HCT116 (cell line): ENCODE results near the gene MUC5B. TPM values are rescaled to one million over a fixed set of nuclear protein-coding genes. Genes with fewer than 3 reads are reported as not detected.

ENCODE experiments used
- ATAC-seq: fragments of 200-7000 bp; cut with Tn5 transposase; 2 replicates; pipeline ENCODE4 v1.9.1; 2020; ENCODE audit warnings: mild to moderate bottlenecking, moderate library complexity
- BruUV-seq: library from RNA; stranded (reverse); fragments of 400-500 nt; replicated peaks from 2 replicates; lab custom pipeline; 2021; lab: Mats Ljungman, UMichigan
- CTCF ChIA-PET: fragments of 300-600 bp; sonication (Branson Sonifier 250); formaldehyde crosslinking; loops from one replicate; lab custom pipeline; 2021; ENCODE audit warnings: antibody characterized with exemption; lab: Charles Lee
- POLR2A ChIA-PET: fragments of 300-600, 350-600 bp; sonication (Branson Sonifier 250); formaldehyde crosslinking; loops from one replicate; lab custom pipeline; 2021; ENCODE audit warnings: antibody characterized with exemption; lab: Charles Lee
- RAD21 ChIA-PET, 2 experiments: fragments of 300-600 bp; sonication (Branson Sonifier 250); formaldehyde crosslinking; loops; one replicate each; lab custom pipeline; 2023; ENCODE audit warnings: low total read pairs in 2 of 2; ENCODE audit not compliant: uncharacterized antibody in 2 of 2, unreplicated experiment in 2 of 2, low non-redundant PET in 1 of 2; lab: Charles Lee
- DNase-seq: peaks from one replicate; pipeline ENCODE4 v3.0.0-alpha.2; 2010; ENCODE audit warnings: low read depth, low spot score
- H2AFZ ChIP-seq: fragments of 200-600 bp; shearing (Covaris generic), sonication (generic); 2 replicates; pipeline ENCODE4 v1.6.1; 2017; ENCODE audit warnings: low read depth, mixed run types, mixed read lengths, antibody characterized with exemption, low read length; ENCODE audit not compliant: poor library complexity, severe bottlenecking
- H3K27ac ChIP-seq: 2 replicates; pipeline ENCODE4 v1.5.1; 2012; ENCODE audit warnings: low read depth, low read length
- H3K27me3 ChIP-seq: fragments of 200-600 bp; sonication (generic); 2 replicates; pipeline ENCODE4 v1.6.1; 2016; ENCODE audit warnings: mixed run types, low read length, mixed read lengths; ENCODE audit not compliant: insufficient read depth
- H3K36me3 ChIP-seq, 2 experiments: fragments of 200-500 bp in 1 of 2; fragments of 200-600 bp in 1 of 2; sonication (Bioruptor generic) in 1 of 2; sonication (generic) in 1 of 2; 2 replicates each; pipeline versions ENCODE4 v1.5.1 to v1.6.1; 2014 to 2016; ENCODE audit warnings: low read length in 2 of 2, inconsistent platforms in 1 of 2, mixed read lengths in 1 of 2, mixed run types in 1 of 2; ENCODE audit not compliant: insufficient read depth in 2 of 2, control insufficient read depth in 1 of 2
- H3K4me1 ChIP-seq, 2 experiments: fragments of 200-600 bp in 1 of 2; sonication (generic) in 1 of 2; 2 replicates each; pipeline versions ENCODE4 v1.5.1 to v1.6.1; 2012 to 2017; ENCODE audit warnings: low read length in 2 of 2, inconsistent platforms in 1 of 2, mild to moderate bottlenecking in 1 of 2, mixed read lengths in 1 of 2, mixed run types in 1 of 2, moderate library complexity in 1 of 2; ENCODE audit not compliant: insufficient read depth in 2 of 2, control insufficient read depth in 1 of 2
- H3K4me2 ChIP-seq: fragments of 200-600 bp; sonication (generic); 2 replicates; pipeline ENCODE4 v1.6.1; 2017; ENCODE audit warnings: mixed run types, low read length, mixed read lengths
- H3K4me3 ChIP-seq, 2 experiments: fragments of 200-600 bp in 1 of 2; sonication (generic) in 1 of 2; replicated peaks in 1 of 2; 2 replicates each; pipeline ENCODE4 v1.5.1; 2011 to 2016; ENCODE audit warnings: low read length in 2 of 2, control low read depth in 1 of 2, low read depth in 1 of 2, mild to moderate bottlenecking in 1 of 2, mixed read lengths in 1 of 2, mixed run types in 1 of 2
- H3K79me2 ChIP-seq: fragments of 200-600 bp; sonication (generic); 2 replicates; pipeline ENCODE4 v1.6.1; 2017; ENCODE audit warnings: mild to moderate bottlenecking, mixed run types, low read length, moderate library complexity, mixed read lengths; ENCODE audit not compliant: insufficient read depth
- H3K9ac ChIP-seq: fragments of 200-600 bp; sonication (generic); 2 replicates; pipeline ENCODE4 v1.6.1; 2016; ENCODE audit warnings: low read length, mixed read lengths
- H3K9me2 ChIP-seq: fragments of 200-600 bp; sonication (generic), shearing (Covaris generic); 2 replicates; pipeline ENCODE4 v1.6.1; 2017; ENCODE audit warnings: mixed run types, mild to moderate bottlenecking, moderate library complexity; ENCODE audit not compliant: insufficient read depth
- H3K9me3 ChIP-seq, 2 experiments: fragments of 200-500 bp in 1 of 2; fragments of 200-600 bp in 1 of 2; sonication (Bioruptor generic) in 1 of 2; sonication (generic) in 1 of 2; 2 replicates each; pipeline ENCODE4 v1.6.1; 2014 to 2017; ENCODE audit warnings: low read length in 2 of 2, mixed read lengths in 2 of 2, inconsistent platforms in 1 of 2, low read depth in 1 of 2, mild to moderate bottlenecking in 1 of 2, mixed run types in 1 of 2, moderate library complexity in 1 of 2; ENCODE audit not compliant: control insufficient read depth in 1 of 2, insufficient read depth in 1 of 2
- H4K20me1 ChIP-seq: fragments of 200-600 bp; sonication (generic), shearing (Covaris generic); 2 replicates; pipeline ENCODE4 v1.6.1; 2017; ENCODE audit warnings: mixed run types, mild to moderate bottlenecking, moderate library complexity; ENCODE audit not compliant: insufficient read depth
- ATF3 ChIP-seq: IDR thresholded peaks from 2 replicates; pipeline ENCODE4 v1.6.1; 2012
- CBX3 ChIP-seq: IDR thresholded peaks from 2 replicates; pipeline ENCODE4 v1.6.1; 2012; ENCODE audit warnings: low read depth
- CTCF ChIP-seq, 3 experiments: fragments of 200-600 bp in 1 of 3; sonication (generic) in 1 of 3; IDR thresholded peaks in 2 of 3; conservative IDR thresholded peaks in 1 of 3; 2 replicates each; pipeline ENCODE4 v1.5.1; 2012 to 2017; ENCODE audit warnings: low read depth in 2 of 3, low read length in 2 of 3, antibody characterized with exemption in 1 of 3, borderline replicate concordance in 1 of 3, control low read depth in 1 of 3, mild to moderate bottlenecking in 1 of 3, mixed read lengths in 1 of 3, mixed run types in 1 of 3, moderate library complexity in 1 of 3; ENCODE audit not compliant: insufficient read depth in 1 of 3
- ELF1 ChIP-seq: IDR thresholded peaks from 2 replicates; pipeline ENCODE4 v1.6.1; 2012; ENCODE audit warnings: low read depth, borderline replicate concordance
- EZH2 ChIP-seq: fragments of 200-600 bp; sonication (generic); IDR thresholded peaks from 2 replicates; pipeline ENCODE4 v1.6.1; 2017; ENCODE audit warnings: antibody characterized with exemption, mixed run types
- JUND ChIP-seq: IDR thresholded peaks from 2 replicates; pipeline ENCODE4 v1.6.1; 2012
- MAX ChIP-seq: IDR thresholded peaks from 2 replicates; pipeline ENCODE4 v1.6.1; 2012
- SRF ChIP-seq: IDR thresholded peaks from 2 replicates; pipeline ENCODE4 v1.6.1; 2012; ENCODE audit warnings: low read depth
- ZFX ChIP-seq: fragments of 450-650 bp; IDR thresholded peaks from 2 replicates; pipeline ENCODE4 v1.6.1; 2017
- intact Hi-C: fragments of 100-400 bp; cut with micrococcal nuclease; formaldehyde crosslinking; loops from 2 replicates; pipeline ENCODE4 v1.10.0; 2022
- total RNA-seq: library from RNA; stranded (reverse); gene quantifications from one replicate; pipeline ENCODE4 v1.2.1, GENCODE V29; 2021; ENCODE audit not compliant: unreplicated experiment

Gene MUC5B
- total RNA-seq, 1 experiment from 2014 or later: 1.5 TPM

GRCh38 chr11:1277936-1278512 lies 55.2 kb downstream of the MUC5B start:
- POLR2A ChIA-PET: no interaction called here
- Histone ChIP-seq H4K20me1 (no peaks in the 10 kb centered on the region), H3K36me3 (no peaks in the 10 kb centered on the region), H3K9me3 (no peaks in the 10 kb centered on the region), H3K27me3 (no peaks in the 10 kb centered on the region), H3K79me2 (no peaks in the 10 kb centered on the region), H3K9me2 (no peaks in the 10 kb centered on the region), H3K4me2 (no peak overlapping the region), H3K9ac (no peak overlapping the region), H3K4me3 (no peak overlapping the region), H3K27ac (no peak overlapping the region), H3K4me1 (no peaks in the 10 kb centered on the region), H2AFZ (no peak overlapping the region)
- RAD21 ChIA-PET: no interaction called here
- BruUV-seq: no TSS peak
- no peak for ATAC-seq
- intact Hi-C loops: no loop called here
- no peak for DNase-seq
- CTCF ChIA-PET: no interaction called here
- no peak for TF ChIP-seq CBX3
- TF ChIP-seq CTCF (IDR thresholded peaks at IDR 0.05 in 2 of 3, conservative IDR thresholded peaks at IDR 0.05 in 1 of 3; ENCODE audit: borderline replicate concordance in 1 of 3, insufficient read depth in 1 of 3, low read depth in 2 of 3, low read length in 2 of 3): no peak
- TF ChIP-seq ELF1: no peak
- TF ChIP-seq ZFX: no peak
- no peak for TF ChIP-seq MAX
- no peak for TF ChIP-seq EZH2
- TF ChIP-seq ATF3: no peak
- TF ChIP-seq SRF: no peak
- TF ChIP-seq JUND: no peak
